GM23338 (cell line): ENCODE results near the gene MYL5. TPM values are rescaled to one million over a fixed set of nuclear protein-coding genes. Genes with fewer than 3 reads are reported as not detected.

Experiments used
- ATAC-seq: fragments of 200-7000 bp; cut with Tn5 transposase; 3 replicates; pipeline ENCODE4 v1.9.1; 2020
- DNase-seq: peaks from one replicate; pipeline ENCODE4 v3.0.0-alpha.2; 2015; ENCODE audit warnings: low spot score
- H2AFZ ChIP-seq: fragments of 200-600 bp; sonication (generic); 2 replicates; pipeline ENCODE4 v1.8.0; 2016; ENCODE audit warnings: antibody characterized with exemption, mild to moderate bottlenecking, moderate library complexity
- H3F3A ChIP-seq: fragments of 200-600 bp; sonication (generic); replicated peaks from 2 replicates; pipeline ENCODE4 v1.8.0; 2017; ENCODE audit warnings: antibody characterized with exemption, mixed run types, low read depth
- H3K27ac ChIP-seq: fragments of 200-600 bp; sonication (generic); 2 replicates; pipeline ENCODE4 v1.6.1; 2016; ENCODE audit warnings: low read depth
- H3K27me3 ChIP-seq: fragments of 200-600 bp; sonication (generic); 2 replicates; pipeline ENCODE4 v1.8.0; 2016; ENCODE audit warnings: mild to moderate bottlenecking, mixed run types, moderate library complexity; ENCODE audit not compliant: insufficient read depth
- H3K36me3 ChIP-seq: fragments of 200-600 bp; sonication (generic); 2 replicates; pipeline ENCODE4 v1.8.0; 2016; ENCODE audit warnings: mild to moderate bottlenecking; ENCODE audit not compliant: insufficient read depth
- H3K4me1 ChIP-seq: fragments of 200-600 bp; sonication (generic); 2 replicates; pipeline ENCODE4 v1.8.0; 2016; ENCODE audit warnings: mild to moderate bottlenecking, moderate library complexity; ENCODE audit not compliant: insufficient read depth
- H3K4me2 ChIP-seq: fragments of 200-600 bp; sonication (generic); 2 replicates; pipeline ENCODE4 v1.7.1; 2017; ENCODE audit warnings: mixed run types
- H3K4me3 ChIP-seq: fragments of 200-600 bp; sonication (generic); 2 replicates; pipeline ENCODE4 v1.6.1; 2016; ENCODE audit warnings: mixed run types
- H3K79me2 ChIP-seq: fragments of 200-600 bp; sonication (generic); replicated peaks from 2 replicates; pipeline ENCODE4 v1.8.0; 2017; ENCODE audit warnings: mild to moderate bottlenecking; ENCODE audit not compliant: insufficient read depth
- H3K9me2 ChIP-seq: fragments of 200-600 bp; sonication (generic); 2 replicates; pipeline ENCODE4 v1.8.0; 2017; ENCODE audit not compliant: insufficient read depth
- H4K20me1 ChIP-seq: fragments of 200-600 bp; sonication (generic); replicated peaks from 2 replicates; pipeline ENCODE4 v1.8.0; 2017; ENCODE audit warnings: mild to moderate bottlenecking; ENCODE audit not compliant: insufficient read depth
- H3K27ac Mint-ChIP-seq: 2 replicates; pipeline ENCODE4 v1.8.0; 2020; ENCODE audit warnings: inconsistent platforms, mild to moderate bottlenecking, moderate library complexity, mixed read lengths
- H3K27me3 Mint-ChIP-seq: 3 replicates; pipeline ENCODE4 v1.8.0; 2022; ENCODE audit warnings: low read depth, mild to moderate bottlenecking, moderate library complexity, mixed read lengths, inconsistent platforms; ENCODE audit not compliant: insufficient read depth, poor library complexity
- H3K36me3 Mint-ChIP-seq: 3 replicates; pipeline ENCODE4 v1.8.0; 2021; ENCODE audit warnings: low read depth, mild to moderate bottlenecking, inconsistent platforms, moderate library complexity, mixed read lengths
- H3K4me1 Mint-ChIP-seq: 3 replicates; pipeline ENCODE4 v1.8.0; 2020; ENCODE audit warnings: mild to moderate bottlenecking, inconsistent platforms, mixed read lengths
- H3K4me3 Mint-ChIP-seq: 3 replicates; pipeline ENCODE4 v1.8.0; 2021; ENCODE audit warnings: moderate library complexity, mild to moderate bottlenecking, inconsistent platforms, mixed read lengths
- H3K9me3 Mint-ChIP-seq: 3 replicates; pipeline ENCODE4 v1.8.0; 2020; ENCODE audit warnings: moderate library complexity, mild to moderate bottlenecking, inconsistent platforms, mixed read lengths
- CREB1 ChIP-seq: fragments of 250-450 bp; sonication (Bioruptor Pico); IDR thresholded peaks from 2 replicates; pipeline ENCODE4 v1.5.0; 2020; ENCODE audit warnings: low read depth, mild to moderate bottlenecking, moderate library complexity
- EZH2 ChIP-seq: fragments of 200-600 bp; sonication (generic); IDR thresholded peaks from one replicate; pipeline ENCODE4 v1.8.0; 2017; ENCODE audit warnings: antibody characterized with exemption, mild to moderate bottlenecking, low read depth; ENCODE audit not compliant: unreplicated experiment
- EZH2phosphoT487 ChIP-seq: fragments of 200-600 bp; sonication (generic); IDR thresholded peaks from one replicate; pipeline ENCODE4 v1.8.1; 2018; ENCODE audit warnings: antibody characterized with exemption; ENCODE audit not compliant: unreplicated experiment
- JUNB ChIP-seq: IDR thresholded peaks from one replicate; pipeline ENCODE4 v1.6.1; 2016; ENCODE audit warnings: antibody characterized with exemption; ENCODE audit not compliant: unreplicated experiment
- NANOG ChIP-seq: IDR thresholded peaks from 2 replicates; pipeline ENCODE4 v1.6.1; 2016; ENCODE audit warnings: antibody characterized with exemption, borderline replicate concordance
- POLR2AphosphoS5 ChIP-seq: IDR thresholded peaks from 2 replicates; pipeline ENCODE4 v1.6.1; 2016; ENCODE audit warnings: antibody characterized with exemption, low read depth
- STAT1 ChIP-seq: IDR thresholded peaks from one replicate; pipeline ENCODE4 v1.6.1; 2016; ENCODE audit warnings: antibody characterized with exemption; ENCODE audit not compliant: unreplicated experiment
- ZNF114 ChIP-seq: fragments of 250-450 bp; sonication (Bioruptor Pico); IDR thresholded peaks from 2 replicates; pipeline ENCODE4 v1.5.0; 2020; ENCODE audit warnings: mild to moderate bottlenecking, moderate library complexity
- ZNF331 ChIP-seq: fragments of 250-450 bp; sonication (Bioruptor Pico); IDR thresholded peaks from 2 replicates; pipeline ENCODE4 v1.5.0; 2020; ENCODE audit warnings: low read depth, mild to moderate bottlenecking, moderate library complexity
- polyA plus RNA-seq: library from polyadenylated mRNA; unstranded; fragments of >200 nt; fragmentation: Nextera tagmentation; extraction: Ambion mirVana; gene quantifications from 2 replicates; pipeline ENCODE4 v1.2.1, GENCODE V29; 2016
- total RNA-seq: library from RNA; depleted of rRNA; stranded (reverse); fragments of >200 nt; shearing (Covaris generic); gene quantifications from 2 replicates; pipeline ENCODE4 v1.2.3, GENCODE V29; 2014
- TF ChIP-seq, protein P1 (sequence below): IDR thresholded peaks from one replicate; pipeline ENCODE4 v1.6.1; 2018; ENCODE audit warnings: antibody characterized with exemption; ENCODE audit not compliant: unreplicated experiment
- TF ChIP-seq, protein P2 (sequence below): IDR thresholded peaks from 2 replicates; pipeline ENCODE4 v1.6.1; 2016; ENCODE audit warnings: antibody characterized with exemption
- TF ChIP-seq, protein P3 (sequence below), 2 experiments: fragments of 200-600 bp in 1 of 2; sonication (generic) in 1 of 2; conservative IDR thresholded peaks; 2 replicates each; pipeline versions ENCODE4 v1.5.1 to v1.6.1; 2016 to 2017; ENCODE audit warnings: antibody characterized with exemption in 2 of 2, low read depth in 2 of 2, mild to moderate bottlenecking in 2 of 2, moderate library complexity in 1 of 2
- TF ChIP-seq, protein P4 (sequence below): fragments of 250-450 bp; sonication (Bioruptor Pico); IDR thresholded peaks from 2 replicates; pipeline ENCODE4 v1.5.0; 2020; ENCODE audit warnings: mild to moderate bottlenecking, moderate library complexity

Gene MYL5
- total and polyA plus RNA-seq, 2 experiments from 2014 or later = 3.0 to 4.4 TPM

DNA sequence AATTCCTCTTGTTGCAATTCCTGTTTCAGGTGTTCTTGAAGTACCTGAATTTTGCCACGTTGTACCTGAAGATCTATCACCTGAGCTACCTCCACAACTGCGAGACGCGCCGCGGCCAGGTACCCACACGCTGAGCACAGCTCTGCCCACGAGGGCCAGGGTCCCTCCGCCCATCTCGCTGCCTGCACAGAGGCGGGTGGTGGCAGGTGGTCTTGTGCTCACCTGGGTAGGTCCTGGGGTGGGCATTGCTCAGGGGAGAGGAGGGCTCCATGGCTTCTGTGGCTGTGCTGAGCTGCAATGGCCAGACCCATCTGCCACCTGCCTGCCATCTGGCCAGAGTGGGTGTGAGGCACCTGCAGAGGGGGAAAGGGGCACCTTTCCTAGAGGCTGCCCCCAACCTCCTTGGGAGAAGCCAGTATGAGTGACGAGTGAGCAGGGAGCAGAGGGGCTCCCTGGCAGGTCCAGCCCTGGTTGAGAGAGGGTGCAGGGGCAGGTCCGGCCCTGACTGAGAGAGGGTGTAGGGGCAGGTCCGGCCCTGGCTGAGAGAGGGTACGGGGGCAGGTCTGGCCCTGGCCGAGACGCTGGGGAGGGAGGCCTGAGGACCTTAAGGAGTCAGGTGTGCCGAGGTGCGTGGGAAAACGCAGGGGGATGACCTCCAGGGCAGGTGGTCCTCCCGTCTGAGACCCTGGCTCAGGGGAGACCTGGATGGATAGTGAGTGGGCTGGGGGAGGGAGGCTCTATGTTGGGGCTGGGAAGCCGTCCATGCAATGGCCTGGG lies 38.3 kb upstream of the MYL5 start:
- ATAC-seq = no peak

More for the DNA sequence above, 38.3 kb upstream of the MYL5 start:
- H3K4me3 ChIP-seq = no peak overlapping the region
- H3K27ac Mint-ChIP-seq = no peak overlapping the region
- H3K4me3 Mint-ChIP-seq = no peak overlapping the region; the same call in 2 of the 3 replicates
- H3K9me2 ChIP-seq = 0 out of 2 replicates have a peak, but pooled peaks cover 5% of the 10 kb centered on the region
- no peak overlapping the region for H2AFZ ChIP-seq
- H3K27me3 ChIP-seq = no peaks in the 10 kb centered on the region
- H3K79me2 ChIP-seq = no peaks in the 10 kb centered on the region
- no peak for DNase-seq
- peaks cover 14% of the 10 kb centered on the region for H3K27me3 Mint-ChIP-seq
- H3K27ac ChIP-seq = no peak overlapping the region
- H3F3A ChIP-seq = no peaks in the 10 kb centered on the region
- H3K36me3 Mint-ChIP-seq = peaks cover 11% of the 10 kb centered on the region; the same call in 1 of the 3 replicates
- H3K4me1 ChIP-seq = no peaks in the 10 kb centered on the region
- TF ChIP-seq, protein P1, sequence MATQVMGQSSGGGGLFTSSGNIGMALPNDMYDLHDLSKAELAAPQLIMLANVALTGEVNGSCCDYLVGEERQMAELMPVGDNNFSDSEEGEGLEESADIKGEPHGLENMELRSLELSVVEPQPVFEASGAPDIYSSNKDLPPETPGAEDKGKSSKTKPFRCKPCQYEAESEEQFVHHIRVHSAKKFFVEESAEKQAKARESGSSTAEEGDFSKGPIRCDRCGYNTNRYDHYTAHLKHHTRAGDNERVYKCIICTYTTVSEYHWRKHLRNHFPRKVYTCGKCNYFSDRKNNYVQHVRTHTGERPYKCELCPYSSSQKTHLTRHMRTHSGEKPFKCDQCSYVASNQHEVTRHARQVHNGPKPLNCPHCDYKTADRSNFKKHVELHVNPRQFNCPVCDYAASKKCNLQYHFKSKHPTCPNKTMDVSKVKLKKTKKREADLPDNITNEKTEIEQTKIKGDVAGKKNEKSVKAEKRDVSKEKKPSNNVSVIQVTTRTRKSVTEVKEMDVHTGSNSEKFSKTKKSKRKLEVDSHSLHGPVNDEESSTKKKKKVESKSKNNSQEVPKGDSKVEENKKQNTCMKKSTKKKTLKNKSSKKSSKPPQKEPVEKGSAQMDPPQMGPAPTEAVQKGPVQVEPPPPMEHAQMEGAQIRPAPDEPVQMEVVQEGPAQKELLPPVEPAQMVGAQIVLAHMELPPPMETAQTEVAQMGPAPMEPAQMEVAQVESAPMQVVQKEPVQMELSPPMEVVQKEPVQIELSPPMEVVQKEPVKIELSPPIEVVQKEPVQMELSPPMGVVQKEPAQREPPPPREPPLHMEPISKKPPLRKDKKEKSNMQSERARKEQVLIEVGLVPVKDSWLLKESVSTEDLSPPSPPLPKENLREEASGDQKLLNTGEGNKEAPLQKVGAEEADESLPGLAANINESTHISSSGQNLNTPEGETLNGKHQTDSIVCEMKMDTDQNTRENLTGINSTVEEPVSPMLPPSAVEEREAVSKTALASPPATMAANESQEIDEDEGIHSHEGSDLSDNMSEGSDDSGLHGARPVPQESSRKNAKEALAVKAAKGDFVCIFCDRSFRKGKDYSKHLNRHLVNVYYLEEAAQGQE = no peak
- TF ChIP-seq, protein P2, sequence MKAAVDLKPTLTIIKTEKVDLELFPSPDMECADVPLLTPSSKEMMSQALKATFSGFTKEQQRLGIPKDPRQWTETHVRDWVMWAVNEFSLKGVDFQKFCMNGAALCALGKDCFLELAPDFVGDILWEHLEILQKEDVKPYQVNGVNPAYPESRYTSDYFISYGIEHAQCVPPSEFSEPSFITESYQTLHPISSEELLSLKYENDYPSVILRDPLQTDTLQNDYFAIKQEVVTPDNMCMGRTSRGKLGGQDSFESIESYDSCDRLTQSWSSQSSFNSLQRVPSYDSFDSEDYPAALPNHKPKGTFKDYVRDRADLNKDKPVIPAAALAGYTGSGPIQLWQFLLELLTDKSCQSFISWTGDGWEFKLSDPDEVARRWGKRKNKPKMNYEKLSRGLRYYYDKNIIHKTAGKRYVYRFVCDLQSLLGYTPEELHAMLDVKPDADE = no peak
- TF ChIP-seq JUNB = no peak
- TF ChIP-seq EZH2phosphoT487 = no peak
- no peak for TF ChIP-seq STAT1
- TF ChIP-seq, protein P3, sequence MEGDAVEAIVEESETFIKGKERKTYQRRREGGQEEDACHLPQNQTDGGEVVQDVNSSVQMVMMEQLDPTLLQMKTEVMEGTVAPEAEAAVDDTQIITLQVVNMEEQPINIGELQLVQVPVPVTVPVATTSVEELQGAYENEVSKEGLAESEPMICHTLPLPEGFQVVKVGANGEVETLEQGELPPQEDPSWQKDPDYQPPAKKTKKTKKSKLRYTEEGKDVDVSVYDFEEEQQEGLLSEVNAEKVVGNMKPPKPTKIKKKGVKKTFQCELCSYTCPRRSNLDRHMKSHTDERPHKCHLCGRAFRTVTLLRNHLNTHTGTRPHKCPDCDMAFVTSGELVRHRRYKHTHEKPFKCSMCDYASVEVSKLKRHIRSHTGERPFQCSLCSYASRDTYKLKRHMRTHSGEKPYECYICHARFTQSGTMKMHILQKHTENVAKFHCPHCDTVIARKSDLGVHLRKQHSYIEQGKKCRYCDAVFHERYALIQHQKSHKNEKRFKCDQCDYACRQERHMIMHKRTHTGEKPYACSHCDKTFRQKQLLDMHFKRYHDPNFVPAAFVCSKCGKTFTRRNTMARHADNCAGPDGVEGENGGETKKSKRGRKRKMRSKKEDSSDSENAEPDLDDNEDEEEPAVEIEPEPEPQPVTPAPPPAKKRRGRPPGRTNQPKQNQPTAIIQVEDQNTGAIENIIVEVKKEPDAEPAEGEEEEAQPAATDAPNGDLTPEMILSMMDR (conservative IDR thresholded peaks at IDR 0.05; ENCODE audit: low read depth in 2 of 2) = no peak
- no peak for TF ChIP-seq POLR2AphosphoS5
- TF ChIP-seq CREB1 (CRISPR knock-in tag) = no peak
- no peak for TF ChIP-seq NANOG
- TF ChIP-seq, protein P4, sequence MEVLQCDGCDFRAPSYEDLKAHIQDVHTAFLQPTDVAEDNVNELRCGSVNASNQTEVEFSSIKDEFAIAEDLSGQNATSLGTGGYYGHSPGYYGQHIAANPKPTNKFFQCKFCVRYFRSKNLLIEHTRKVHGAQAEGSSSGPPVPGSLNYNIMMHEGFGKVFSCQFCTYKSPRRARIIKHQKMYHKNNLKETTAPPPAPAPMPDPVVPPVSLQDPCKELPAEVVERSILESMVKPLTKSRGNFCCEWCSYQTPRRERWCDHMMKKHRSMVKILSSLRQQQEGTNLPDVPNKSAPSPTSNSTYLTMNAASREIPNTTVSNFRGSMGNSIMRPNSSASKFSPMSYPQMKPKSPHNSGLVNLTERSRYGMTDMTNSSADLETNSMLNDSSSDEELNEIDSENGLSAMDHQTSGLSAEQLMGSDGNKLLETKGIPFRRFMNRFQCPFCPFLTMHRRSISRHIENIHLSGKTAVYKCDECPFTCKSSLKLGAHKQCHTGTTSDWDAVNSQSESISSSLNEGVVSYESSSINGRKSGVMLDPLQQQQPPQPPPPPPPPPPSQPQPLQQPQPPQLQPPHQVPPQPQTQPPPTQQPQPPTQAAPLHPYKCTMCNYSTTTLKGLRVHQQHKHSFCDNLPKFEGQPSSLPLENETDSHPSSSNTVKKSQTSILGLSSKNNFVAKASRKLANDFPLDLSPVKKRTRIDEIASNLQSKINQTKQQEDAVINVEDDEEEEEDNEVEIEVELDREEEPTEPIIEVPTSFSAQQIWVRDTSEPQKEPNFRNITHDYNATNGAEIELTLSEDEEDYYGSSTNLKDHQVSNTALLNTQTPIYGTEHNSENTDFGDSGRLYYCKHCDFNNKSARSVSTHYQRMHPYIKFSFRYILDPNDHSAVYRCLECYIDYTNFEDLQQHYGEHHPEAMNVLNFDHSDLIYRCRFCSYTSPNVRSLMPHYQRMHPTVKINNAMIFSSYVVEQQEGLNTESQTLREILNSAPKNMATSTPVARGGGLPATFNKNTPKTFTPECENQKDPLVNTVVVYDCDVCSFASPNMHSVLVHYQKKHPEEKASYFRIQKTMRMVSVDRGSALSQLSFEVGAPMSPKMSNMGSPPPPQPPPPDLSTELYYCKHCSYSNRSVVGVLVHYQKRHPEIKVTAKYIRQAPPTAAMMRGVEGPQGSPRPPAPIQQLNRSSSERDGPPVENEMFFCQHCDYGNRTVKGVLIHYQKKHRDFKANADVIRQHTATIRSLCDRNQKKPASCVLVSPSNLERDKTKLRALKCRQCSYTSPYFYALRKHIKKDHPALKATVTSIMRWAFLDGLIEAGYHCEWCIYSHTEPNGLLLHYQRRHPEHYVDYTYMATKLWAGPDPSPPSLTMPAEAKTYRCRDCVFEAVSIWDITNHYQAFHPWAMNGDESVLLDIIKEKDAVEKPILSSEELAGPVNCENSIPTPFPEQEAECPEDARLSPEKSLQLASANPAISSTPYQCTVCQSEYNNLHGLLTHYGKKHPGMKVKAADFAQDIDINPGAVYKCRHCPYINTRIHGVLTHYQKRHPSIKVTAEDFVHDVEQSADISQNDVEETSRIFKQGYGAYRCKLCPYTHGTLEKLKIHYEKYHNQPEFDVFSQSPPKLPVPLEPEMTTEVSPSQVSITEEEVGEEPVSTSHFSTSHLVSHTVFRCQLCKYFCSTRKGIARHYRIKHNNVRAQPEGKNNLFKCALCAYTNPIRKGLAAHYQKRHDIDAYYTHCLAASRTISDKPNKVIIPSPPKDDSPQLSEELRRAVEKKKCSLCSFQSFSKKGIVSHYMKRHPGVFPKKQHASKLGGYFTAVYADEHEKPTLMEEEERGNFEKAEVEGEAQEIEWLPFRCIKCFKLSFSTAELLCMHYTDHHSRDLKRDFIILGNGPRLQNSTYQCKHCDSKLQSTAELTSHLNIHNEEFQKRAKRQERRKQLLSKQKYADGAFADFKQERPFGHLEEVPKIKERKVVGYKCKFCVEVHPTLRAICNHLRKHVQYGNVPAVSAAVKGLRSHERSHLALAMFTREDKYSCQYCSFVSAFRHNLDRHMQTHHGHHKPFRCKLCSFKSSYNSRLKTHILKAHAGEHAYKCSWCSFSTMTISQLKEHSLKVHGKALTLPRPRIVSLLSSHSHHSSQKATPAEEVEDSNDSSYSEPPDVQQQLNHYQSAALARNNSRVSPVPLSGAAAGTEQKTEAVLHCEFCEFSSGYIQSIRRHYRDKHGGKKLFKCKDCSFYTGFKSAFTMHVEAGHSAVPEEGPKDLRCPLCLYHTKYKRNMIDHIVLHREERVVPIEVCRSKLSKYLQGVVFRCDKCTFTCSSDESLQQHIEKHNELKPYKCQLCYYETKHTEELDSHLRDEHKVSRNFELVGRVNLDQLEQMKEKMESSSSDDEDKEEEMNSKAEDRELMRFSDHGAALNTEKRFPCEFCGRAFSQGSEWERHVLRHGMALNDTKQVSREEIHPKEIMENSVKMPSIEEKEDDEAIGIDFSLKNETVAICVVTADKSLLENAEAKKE (CRISPR knock-in tag) = no peak
- TF ChIP-seq EZH2 = no peak
- TF ChIP-seq ZNF114 (CRISPR knock-in tag) = no peak
- TF ChIP-seq ZNF331 = no peak
- H3K36me3 ChIP-seq = no peaks in the 10 kb centered on the region
- peaks cover 27% of the 10 kb centered on the region for H3K9me3 Mint-ChIP-seq
- H3K4me1 Mint-ChIP-seq = no peaks in the 10 kb centered on the region; the same call in 2 of the 3 replicates
- H4K20me1 ChIP-seq = no peaks in the 10 kb centered on the region
- H3K4me2 ChIP-seq = no peak overlapping the region
